ENCODE data around the gene TUBA3E. TPM values are rescaled to one million over a fixed set of nuclear protein-coding genes. Genes with fewer than 3 reads are reported as not detected.
"Not testable (repeated sequence)": the region's sequence is repeated elsewhere in the genome, so short reads cannot be mapped to it uniquely, and the experiment has no call there.

The TUBA3E gene
- polyA plus RNA-seq, 3 donors, result not detected

DNA sequence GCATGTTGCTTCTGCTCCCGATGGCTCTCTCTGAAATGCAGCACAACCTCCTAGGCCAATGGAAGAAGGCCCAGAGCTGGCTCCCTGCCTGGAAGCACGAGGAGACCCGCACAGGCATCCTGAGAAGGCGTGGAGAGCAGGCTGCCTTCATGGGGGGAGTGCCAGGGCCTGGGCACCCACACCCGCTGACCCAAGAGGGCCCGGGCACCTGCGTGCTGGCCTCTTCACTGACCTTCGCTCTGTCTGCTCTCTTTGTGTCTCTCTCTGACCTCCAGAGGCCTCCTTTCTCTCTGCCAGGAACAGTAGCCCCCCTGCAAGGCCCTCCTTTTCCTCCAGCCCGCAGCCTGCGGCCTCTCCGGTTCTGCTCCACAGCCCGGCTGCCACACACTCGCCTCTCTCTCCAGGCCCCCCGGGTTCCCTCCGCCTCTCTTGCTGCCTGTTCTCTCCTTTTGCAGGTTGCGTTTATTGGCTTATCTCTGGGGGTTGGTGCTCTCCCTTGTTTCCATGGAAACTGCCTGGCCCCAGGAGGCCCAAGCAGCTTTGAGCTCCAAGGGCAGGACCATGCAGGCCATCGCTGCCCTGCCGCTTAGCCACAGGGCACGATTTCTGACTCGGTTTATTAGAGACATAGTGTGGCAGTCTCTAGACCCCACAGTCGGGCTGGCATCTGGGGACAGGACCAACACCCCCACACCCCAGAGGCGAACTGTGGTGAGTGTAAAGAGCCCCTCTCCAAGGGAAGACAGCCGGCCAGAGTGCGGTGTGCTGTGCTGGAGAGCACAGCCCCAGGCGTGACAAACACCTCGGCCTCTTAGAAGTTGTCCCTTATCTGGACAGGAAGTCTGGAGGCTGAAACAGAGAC is 14.5 kb downstream of the TUBA3E start:
- Histone ChIP-seq H3K27me3 (ENCODE audit: control insufficient read depth in 2 of 2, insufficient read depth in 2 of 2, low read length in 2 of 2) (no peaks in the 10 kb centered on the region), H3K36me3 (replicated peaks in 1 of 2; ENCODE audit: control insufficient read depth in 1 of 2, insufficient read depth in 2 of 2, low read length in 2 of 2) (no peaks in the 10 kb centered on the region), H2AFZ (ENCODE audit: insufficient read depth, low read depth, low read length, poor library complexity, severe bottlenecking) (no peak overlapping the region), H3K4me1 (ENCODE audit: control insufficient read depth in 1 of 2, insufficient read depth in 2 of 2, low read length in 2 of 2) (peaks cover 17 to 25% of the 10 kb centered on the region in 2 donors), H3K4me2 (replicated peaks; ENCODE audit: extremely low read depth, low read length, poor library complexity, severe bottlenecking) (no peak overlapping the region), H3K9ac (ENCODE audit: insufficient read depth, low read length, poor library complexity, severe bottlenecking) (no peak overlapping the region), H3K9me3 (replicated peaks in 1 of 2; ENCODE audit: control insufficient read depth in 1 of 2, insufficient read depth in 1 of 2, low read length in 2 of 2) (no peaks in the 10 kb centered on the region), H3K79me2 (ENCODE audit: insufficient read depth, low read length) (peaks cover 54% of the 10 kb centered on the region), H4K20me1 (ENCODE audit: insufficient read depth, low read length) (no peaks in the 10 kb centered on the region), H3K4me3 (replicated peaks in 1 of 3; ENCODE audit: low read depth in 2 of 3, low read length in 3 of 3) (peak overlapping the region in 1 of 3 experiments; percentile 90), H3K27ac (ENCODE audit: low read depth in 1 of 2, low read length in 2 of 2) (peak overlapping the region in 1 of 2 donors; percentile 41)
- 95% methylated on average over 19 of the region's 26 CpGs for WGBS (ENCODE audit: insufficient coverage)
- H3K9me3 Mint-ChIP-seq, result no peaks in the 10 kb centered on the region
- TF ChIP-seq, protein P1, sequence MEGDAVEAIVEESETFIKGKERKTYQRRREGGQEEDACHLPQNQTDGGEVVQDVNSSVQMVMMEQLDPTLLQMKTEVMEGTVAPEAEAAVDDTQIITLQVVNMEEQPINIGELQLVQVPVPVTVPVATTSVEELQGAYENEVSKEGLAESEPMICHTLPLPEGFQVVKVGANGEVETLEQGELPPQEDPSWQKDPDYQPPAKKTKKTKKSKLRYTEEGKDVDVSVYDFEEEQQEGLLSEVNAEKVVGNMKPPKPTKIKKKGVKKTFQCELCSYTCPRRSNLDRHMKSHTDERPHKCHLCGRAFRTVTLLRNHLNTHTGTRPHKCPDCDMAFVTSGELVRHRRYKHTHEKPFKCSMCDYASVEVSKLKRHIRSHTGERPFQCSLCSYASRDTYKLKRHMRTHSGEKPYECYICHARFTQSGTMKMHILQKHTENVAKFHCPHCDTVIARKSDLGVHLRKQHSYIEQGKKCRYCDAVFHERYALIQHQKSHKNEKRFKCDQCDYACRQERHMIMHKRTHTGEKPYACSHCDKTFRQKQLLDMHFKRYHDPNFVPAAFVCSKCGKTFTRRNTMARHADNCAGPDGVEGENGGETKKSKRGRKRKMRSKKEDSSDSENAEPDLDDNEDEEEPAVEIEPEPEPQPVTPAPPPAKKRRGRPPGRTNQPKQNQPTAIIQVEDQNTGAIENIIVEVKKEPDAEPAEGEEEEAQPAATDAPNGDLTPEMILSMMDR (IDR thresholded peaks at IDR 0.05), result no peak
- no peak overlapping the region for H3K4me3 Mint-ChIP-seq
- H3K36me3 Mint-ChIP-seq, result peaks cover 0 to 16% of the 10 kb centered on the region in 2 donors
- H3K27ac Mint-ChIP-seq, result peak overlapping the region in 3 of 7 donors; percentile 33 to 64 (median 40)
- DNase-seq, result no peak
- H3K27me3 Mint-ChIP-seq (ENCODE audit: low read depth in 3 of 3), result no peaks in the 10 kb centered on the region
- intact Hi-C loops (cut with micrococcal nuclease), result loop anchor here in 1 of 2 donors (10.0 kb wide), 1 partner anchor 309 kb away; no protein-coding TSS in a partner anchor
- H3K4me1 Mint-ChIP-seq, result peaks cover 21% of the 10 kb centered on the region

DNA sequence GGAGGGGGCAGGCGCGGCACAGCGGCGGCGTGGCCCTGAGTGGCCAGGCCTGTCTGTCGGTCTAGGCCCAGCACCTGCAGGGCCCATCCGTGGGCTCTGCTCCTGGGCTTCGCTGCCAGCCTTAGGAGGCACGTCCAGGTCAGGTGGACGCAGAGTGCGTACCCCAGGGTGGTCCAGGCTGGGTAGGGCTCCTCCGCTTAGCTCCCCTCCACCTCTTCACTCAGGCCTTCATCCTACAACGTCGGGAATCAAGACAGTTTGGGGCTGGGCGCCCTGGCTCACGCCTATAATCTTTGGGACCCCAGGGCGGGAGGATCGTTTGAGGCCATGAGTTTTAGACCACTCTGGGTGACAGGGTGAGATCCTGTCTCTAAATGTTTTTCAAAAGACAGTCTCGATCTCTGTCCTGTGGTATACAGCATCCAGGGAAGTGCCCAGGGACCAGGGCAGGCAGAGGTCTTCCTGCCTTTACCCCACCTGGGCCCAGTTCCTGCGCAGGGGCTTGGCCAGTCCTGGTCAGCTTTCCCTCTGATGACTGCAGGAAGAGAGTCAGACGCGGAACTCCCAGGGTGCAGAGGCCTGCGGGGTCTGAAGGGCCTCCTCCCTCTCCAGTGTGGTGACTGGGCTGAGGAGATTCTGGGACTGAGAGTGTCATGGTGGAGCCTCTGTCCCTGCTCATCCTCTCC is 15.3 kb downstream of the TUBA3E start:
- H3K27ac Mint-ChIP-seq, result peak overlapping the region in 4 of 7 donors; percentile 21 to 40 (median 29)
- peak overlapping the region in 2 of 3 experiments; percentile 23 to 90 for H3K4me3 ChIP-seq (replicated peaks in 1 of 3; ENCODE audit: low read depth in 2 of 3, low read length in 3 of 3)
- H3K79me2 ChIP-seq (ENCODE audit: insufficient read depth, low read length), result peaks cover 61% of the 10 kb centered on the region
- H3K4me3 Mint-ChIP-seq, result peak overlapping the region; percentile 48 to 68
- peak overlapping the region; percentile 53 for H2AFZ ChIP-seq (ENCODE audit: insufficient read depth, low read depth, low read length, poor library complexity, severe bottlenecking)
- DNase-seq; H3K9me3 Mint-ChIP-seq; H3K36me3 Mint-ChIP-seq; H3K27me3 Mint-ChIP-seq (ENCODE audit: low read depth in 3 of 3); H3K9me3 ChIP-seq (replicated peaks in 1 of 2; ENCODE audit: control insufficient read depth in 1 of 2, insufficient read depth in 1 of 2, low read length in 2 of 2); H4K20me1 ChIP-seq (ENCODE audit: insufficient read depth, low read length); H3K36me3 ChIP-seq (replicated peaks in 1 of 2; ENCODE audit: control insufficient read depth in 1 of 2, insufficient read depth in 2 of 2, low read length in 2 of 2); H3K27me3 ChIP-seq (ENCODE audit: control insufficient read depth in 2 of 2, insufficient read depth in 2 of 2, low read length in 2 of 2): not testable (repeated sequence)
- WGBS (ENCODE audit: insufficient coverage), result 24% methylated on average over 13 of the region's 23 CpGs
- intact Hi-C loops (cut with micrococcal nuclease), result loop anchor here in 1 of 2 donors (10.0 kb wide), 1 partner anchor 308 kb away; no protein-coding TSS in a partner anchor
- peak overlapping the region in 1 of 2 donors; percentile 28 for H3K27ac ChIP-seq (ENCODE audit: low read depth in 1 of 2, low read length in 2 of 2)
- peak overlapping the region; percentile 79 for H3K9ac ChIP-seq (ENCODE audit: insufficient read depth, low read length, poor library complexity, severe bottlenecking)
- peaks cover 21% of the 10 kb centered on the region for H3K4me1 Mint-ChIP-seq
- peaks cover 17 to 25% of the 10 kb centered on the region in 2 donors for H3K4me1 ChIP-seq (ENCODE audit: control insufficient read depth in 1 of 2, insufficient read depth in 2 of 2, low read length in 2 of 2)
- peak overlapping the region; percentile 59 for H3K4me2 ChIP-seq (replicated peaks; ENCODE audit: extremely low read depth, low read length, poor library complexity, severe bottlenecking)

Data from CD14-positive monocyte (primary cell).